HEK293 (cell line): ENCODE results near the gene SLC17A5.

Experiments used
- ELK4 ChIP-seq: IDR thresholded peaks from 2 replicates; pipeline ENCODE4 v1.6.1; 2011; ENCODE audit warnings: mild to moderate bottlenecking, low read depth, low read length, borderline replicate concordance
- GLIS2 ChIP-seq: fragments of 450-650 bp; formaldehyde crosslinking; IDR thresholded peaks from 2 replicates; pipeline ENCODE4 v1.5.1; 2016; ENCODE audit warnings: missing biosample characterization, missing genetic modification characterization
- HOXD13 ChIP-seq: sonication (generic); formaldehyde crosslinking; IDR thresholded peaks from 2 replicates; pipeline ENCODE4 v1.8.0; 2022; ENCODE audit warnings: missing genetic modification reagents, borderline replicate concordance
- INSM2 ChIP-seq: fragments of 450-650 bp; formaldehyde crosslinking; IDR thresholded peaks from 2 replicates; pipeline ENCODE4 v1.5.1; 2016; ENCODE audit warnings: missing biosample characterization, missing genetic modification characterization
- KLF16 ChIP-seq: fragments of 450-650 bp; formaldehyde crosslinking; IDR thresholded peaks from 2 replicates; pipeline ENCODE4 v1.5.1; 2017; ENCODE audit warnings: missing biosample characterization, missing genetic modification characterization
- KLF8 ChIP-seq: fragments of 450-650 bp; formaldehyde crosslinking; IDR thresholded peaks from 2 replicates; pipeline ENCODE4 v1.5.1; 2016; ENCODE audit warnings: missing biosample characterization, missing genetic modification characterization
- OVOL3 ChIP-seq: fragments of 450-650 bp; formaldehyde crosslinking; IDR thresholded peaks from 2 replicates; pipeline ENCODE4 v1.5.1; 2016; ENCODE audit warnings: missing biosample characterization, missing genetic modification characterization
- PRDM10 ChIP-seq: fragments of 450-650 bp; formaldehyde crosslinking; IDR thresholded peaks from 2 replicates; pipeline ENCODE4 v1.5.1; 2016; ENCODE audit warnings: missing biosample characterization, missing genetic modification characterization
- REST ChIP-seq: fragments of 450-650 bp; formaldehyde crosslinking; IDR thresholded peaks from 2 replicates; pipeline ENCODE4 v1.5.1; 2016; ENCODE audit warnings: missing biosample characterization, missing genetic modification characterization
- ZBTB8A ChIP-seq: fragments of 450-650 bp; formaldehyde crosslinking; IDR thresholded peaks from 2 replicates; pipeline ENCODE4 v1.5.1; 2016; ENCODE audit warnings: missing biosample characterization, missing genetic modification characterization
- ZIC2 ChIP-seq: fragments of 450-650 bp; formaldehyde crosslinking; IDR thresholded peaks from 2 replicates; pipeline ENCODE4 v1.5.1; 2016; ENCODE audit warnings: missing biosample characterization, missing genetic modification characterization
- ZNF121 ChIP-seq: fragments of 450-650 bp; formaldehyde crosslinking; IDR thresholded peaks from 2 replicates; pipeline ENCODE4 v1.5.1; 2016; ENCODE audit warnings: missing biosample characterization, missing genetic modification characterization
- ZNF148 ChIP-seq: fragments of 450-650 bp; formaldehyde crosslinking; IDR thresholded peaks from 2 replicates; pipeline ENCODE4 v1.5.0; 2017; ENCODE audit warnings: missing biosample characterization, missing genetic modification characterization, borderline replicate concordance
- ZNF2 ChIP-seq: fragments of 450-650 bp; formaldehyde crosslinking; IDR thresholded peaks from 2 replicates; pipeline ENCODE4 v1.5.1; 2016; ENCODE audit warnings: missing biosample characterization, missing genetic modification characterization
- ZNF223 ChIP-seq: fragments of 450-650 bp; formaldehyde crosslinking; IDR thresholded peaks from 2 replicates; pipeline ENCODE4 v1.5.1; 2016; ENCODE audit warnings: missing biosample characterization, missing genetic modification characterization
- ZNF488 ChIP-seq: fragments of 450-650 bp; formaldehyde crosslinking; IDR thresholded peaks from 2 replicates; pipeline ENCODE4 v1.5.1; 2016; ENCODE audit warnings: missing biosample characterization, missing genetic modification characterization
- ZNF514 ChIP-seq: fragments of 450-650 bp; formaldehyde crosslinking; IDR thresholded peaks from 2 replicates; pipeline ENCODE4 v1.5.1; 2016; ENCODE audit warnings: missing biosample characterization, missing genetic modification characterization
- ZNF530 ChIP-seq: fragments of 450-650 bp; formaldehyde crosslinking; IDR thresholded peaks from 2 replicates; pipeline ENCODE4 v1.5.1; 2016; ENCODE audit warnings: low read depth, missing biosample characterization, missing genetic modification characterization
- ZNF791 ChIP-seq: fragments of 450-650 bp; formaldehyde crosslinking; IDR thresholded peaks from 2 replicates; pipeline ENCODE4 v1.5.1; 2016; ENCODE audit warnings: missing biosample characterization, missing genetic modification characterization
- ZNF837 ChIP-seq: fragments of 450-650 bp; formaldehyde crosslinking; IDR thresholded peaks from 2 replicates; pipeline ENCODE4 v1.5.1; 2016; ENCODE audit warnings: missing biosample characterization, missing genetic modification characterization
- ZNF843 ChIP-seq: fragments of 450-650 bp; formaldehyde crosslinking; IDR thresholded peaks from 2 replicates; pipeline ENCODE4 v1.5.1; 2016; ENCODE audit warnings: missing biosample characterization, missing genetic modification characterization
- ZSCAN18 ChIP-seq: fragments of 450-650 bp; formaldehyde crosslinking; IDR thresholded peaks from 2 replicates; pipeline ENCODE4 v1.5.1; 2016; ENCODE audit warnings: missing biosample characterization, missing genetic modification characterization
- ZSCAN23 ChIP-seq: fragments of 450-650 bp; formaldehyde crosslinking; IDR thresholded peaks from 2 replicates; pipeline ENCODE4 v1.5.1; 2016; ENCODE audit warnings: missing biosample characterization, missing genetic modification characterization
- ZXDB ChIP-seq: fragments of 450-650 bp; formaldehyde crosslinking; IDR thresholded peaks from 2 replicates; pipeline ENCODE4 v1.5.1; 2016; ENCODE audit warnings: missing biosample characterization, missing genetic modification characterization

Gene SLC17A5

GRCh38 chr6:73580247-73581149, 73.3 kb downstream of the SLC17A5 start (continued):
- no peak for TF ChIP-seq ZNF488 (tag by site-specific recombination)
- no peak for TF ChIP-seq ZNF223 (tag by site-specific recombination)
- TF ChIP-seq ZNF791 = no peak
- TF ChIP-seq OVOL3 = no peak
- no peak for TF ChIP-seq ZNF843 (tag by site-specific recombination)
- TF ChIP-seq ZIC2 (tag by site-specific recombination) = peak; percentile 87
- TF ChIP-seq ZSCAN23 (tag by site-specific recombination) = no peak
- no peak for TF ChIP-seq ZNF530 (tag by site-specific recombination)
- 0 out of 2 replicates have a peak, but pooled peaks have one; percentile 26 for TF ChIP-seq KLF8 (tag by site-specific recombination)
- peak; percentile 31; the same call in 1 of the 2 replicates for TF ChIP-seq ZXDB (tag by site-specific recombination)
- no peak for TF ChIP-seq REST (tag by site-specific recombination)
- no peak for TF ChIP-seq ZBTB8A (tag by site-specific recombination)
- TF ChIP-seq KLF16 = no peak
- no peak for TF ChIP-seq HOXD13
- TF ChIP-seq ELK4 = no peak
- TF ChIP-seq ZNF837 (tag by site-specific recombination) = no peak
- TF ChIP-seq ZSCAN18 (tag by site-specific recombination) = no peak
- TF ChIP-seq PRDM10 (tag by site-specific recombination) = peak; percentile 82
- no peak for TF ChIP-seq ZNF148 (tag by site-specific recombination)
- TF ChIP-seq ZNF121 = no peak
- peak; percentile 55 for TF ChIP-seq INSM2
- peak; percentile 82 for TF ChIP-seq GLIS2 (tag by site-specific recombination)
- no peak for TF ChIP-seq ZNF514 (tag by site-specific recombination)
- TF ChIP-seq ZNF2 = no peak
